Measurements from ENCODE around the gene ERCC2. TPM values are rescaled to one million over a fixed set of nuclear protein-coding genes. Genes with fewer than 3 reads are reported as not detected.

Gene ERCC2
- total and polyA plus RNA-seq, 2 experiments from 2014 or later = 33.3 to 81.1 TPM

DNA sequence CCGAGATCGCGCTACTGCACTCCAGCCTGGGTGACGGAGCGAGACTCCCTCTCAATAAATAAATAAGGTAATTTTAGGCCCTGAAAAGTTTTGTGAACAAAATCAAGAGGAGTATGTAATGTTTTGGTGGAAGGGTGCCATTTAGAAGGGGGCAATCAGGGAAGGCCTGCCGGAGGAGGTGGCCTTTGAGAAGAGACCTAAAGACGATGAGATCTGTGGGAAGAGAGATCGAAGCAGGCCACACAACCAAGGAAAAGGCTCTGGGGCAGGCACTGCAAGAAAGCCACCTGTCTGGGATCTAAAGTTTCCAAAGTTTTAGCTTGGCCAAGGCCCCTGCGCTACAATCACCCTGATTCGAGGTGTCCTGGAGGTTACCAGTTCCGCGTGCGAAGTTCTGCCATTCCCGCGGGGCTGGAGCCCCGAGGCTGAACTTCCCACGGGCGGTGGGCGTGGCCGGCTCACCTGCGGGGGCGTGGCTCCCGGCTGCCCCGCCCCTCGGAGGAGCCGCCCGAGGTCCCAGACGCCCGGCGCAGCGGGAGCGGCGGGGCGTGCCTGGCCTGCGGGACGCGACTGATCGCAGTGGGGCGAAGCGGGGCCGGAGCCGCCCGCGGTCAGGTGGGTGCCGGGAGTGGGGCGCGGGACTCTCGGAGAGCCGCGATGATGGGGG, 30.0 kb downstream of the ERCC2 start, which contains the start of gene KLC3:
Gene KLC3, plus strand, starts transcription at position 519 of the 667 bp plus-strand sequence. CDS start 4,792 bp downstream, outside the sequence.
- Histone ChIP-seq H4K20me1 (replicated peaks; ENCODE audit: insufficient read depth) (no peaks in the 10 kb centered on the region), H3K79me2 (replicated peaks; ENCODE audit: insufficient read depth) (no peaks in the 10 kb centered on the region), H3K4me3 (peak within 1 kb of the TSS; percentile 80), H3F3A (replicated peaks; ENCODE audit: low read depth) (peaks cover 12% of the 10 kb centered on the region; the same call in 1 of the 2 replicates), H2AFZ (peak within 1 kb of the TSS; percentile 97), H3K36me3 (ENCODE audit: insufficient read depth) (no peaks in the 10 kb centered on the region), H3K9me2 (ENCODE audit: insufficient read depth) (no peaks in the 10 kb centered on the region), H3K27me3 (ENCODE audit: insufficient read depth) (peaks cover 27% of the 10 kb centered on the region), H3K27ac (ENCODE audit: low read depth) (no peak within 1 kb of the TSS), H3K4me1 (ENCODE audit: insufficient read depth) (no peaks in the 10 kb centered on the region), H3K4me2 (peak within 1 kb of the TSS; percentile 83)
- H3K9me3 Mint-ChIP-seq = no peaks in the 10 kb centered on the region
- H3K36me3 Mint-ChIP-seq (ENCODE audit: low read depth) = peaks cover 3% of the 10 kb centered on the region; the same call in 1 of the 3 replicates
- H3K27ac Mint-ChIP-seq = no peak within 1 kb of the TSS
- peaks cover 13% of the 10 kb centered on the region for H3K27me3 Mint-ChIP-seq (ENCODE audit: insufficient read depth, low read depth, poor library complexity)
- H3K4me3 Mint-ChIP-seq = peak within 1 kb of the TSS; percentile 69
- ATAC-seq (peak; percentile 69), DNase-seq (ENCODE audit: low spot score) (peak; percentile 67)
- TF ChIP-seq JUNB (IDR thresholded peaks at IDR 0.05; ENCODE audit: unreplicated experiment) (no peak), POLR2AphosphoS5 (IDR thresholded peaks at IDR 0.05; ENCODE audit: low read depth) (peak; percentile 57; the same call in 1 of the 2 replicates)
- H3K4me1 Mint-ChIP-seq = peaks cover 2% of the 10 kb centered on the region; the same call in 1 of the 3 replicates

DNA sequence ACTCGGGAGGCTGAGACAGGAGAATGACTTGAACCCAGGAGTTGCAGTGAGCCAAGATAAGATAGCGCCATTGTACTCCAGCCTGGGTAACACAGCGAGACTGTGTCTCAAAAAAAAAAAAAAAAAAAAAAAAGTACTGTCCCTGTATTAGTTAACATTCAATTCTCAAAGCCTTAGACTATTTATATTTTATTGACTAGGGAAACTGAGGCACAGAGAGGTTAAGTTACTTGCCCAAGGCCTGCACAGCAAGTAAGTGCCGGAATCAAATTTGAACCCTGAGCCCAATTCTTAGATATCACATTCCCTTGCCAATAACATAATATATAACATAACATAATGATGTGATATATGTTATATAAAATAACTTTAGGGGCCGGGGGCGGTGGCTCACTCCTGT, 30.7 kb downstream of the ERCC2 start:
- ATAC-seq (no peak), DNase-seq (ENCODE audit: low spot score) (no peak)
- H3K9me3 Mint-ChIP-seq = no peaks in the 10 kb centered on the region
- H3K27me3 ChIP-seq (ENCODE audit: insufficient read depth) = peaks cover 27% of the 10 kb centered on the region
- H3K36me3 ChIP-seq (ENCODE audit: insufficient read depth) = no peaks in the 10 kb centered on the region
- peaks cover 2% of the 10 kb centered on the region; the same call in 1 of the 3 replicates for H3K4me1 Mint-ChIP-seq
- no peaks in the 10 kb centered on the region for H3K4me1 ChIP-seq (ENCODE audit: insufficient read depth)
- peaks cover 12% of the 10 kb centered on the region; the same call in 1 of the 2 replicates for H3F3A ChIP-seq (replicated peaks; ENCODE audit: low read depth)
- no peak overlapping the region for H3K27ac Mint-ChIP-seq
- no peak overlapping the region for H3K27ac ChIP-seq (ENCODE audit: low read depth)
- no peak overlapping the region for H3K4me3 Mint-ChIP-seq
- H3K4me2 ChIP-seq = no peak overlapping the region
- no peaks in the 10 kb centered on the region for H3K79me2 ChIP-seq (replicated peaks; ENCODE audit: insufficient read depth)
- no peaks in the 10 kb centered on the region for H3K9me2 ChIP-seq (ENCODE audit: insufficient read depth)
- peaks cover 11% of the 10 kb centered on the region for H3K27me3 Mint-ChIP-seq (ENCODE audit: insufficient read depth, low read depth, poor library complexity)
- H3K4me3 ChIP-seq = no peak overlapping the region
- H2AFZ ChIP-seq = no peak overlapping the region
- peaks cover 3% of the 10 kb centered on the region; the same call in 1 of the 3 replicates for H3K36me3 Mint-ChIP-seq (ENCODE audit: low read depth)
- H4K20me1 ChIP-seq (replicated peaks; ENCODE audit: insufficient read depth) = no peaks in the 10 kb centered on the region
- TF ChIP-seq, protein P1, sequence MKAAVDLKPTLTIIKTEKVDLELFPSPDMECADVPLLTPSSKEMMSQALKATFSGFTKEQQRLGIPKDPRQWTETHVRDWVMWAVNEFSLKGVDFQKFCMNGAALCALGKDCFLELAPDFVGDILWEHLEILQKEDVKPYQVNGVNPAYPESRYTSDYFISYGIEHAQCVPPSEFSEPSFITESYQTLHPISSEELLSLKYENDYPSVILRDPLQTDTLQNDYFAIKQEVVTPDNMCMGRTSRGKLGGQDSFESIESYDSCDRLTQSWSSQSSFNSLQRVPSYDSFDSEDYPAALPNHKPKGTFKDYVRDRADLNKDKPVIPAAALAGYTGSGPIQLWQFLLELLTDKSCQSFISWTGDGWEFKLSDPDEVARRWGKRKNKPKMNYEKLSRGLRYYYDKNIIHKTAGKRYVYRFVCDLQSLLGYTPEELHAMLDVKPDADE (IDR thresholded peaks at IDR 0.05) = no peak
- TF ChIP-seq STAT1 (IDR thresholded peaks at IDR 0.05; ENCODE audit: unreplicated experiment) (no peak), JUNB (IDR thresholded peaks at IDR 0.05; ENCODE audit: unreplicated experiment) (no peak), EZH2phosphoT487 (IDR thresholded peaks at IDR 0.05; ENCODE audit: unreplicated experiment) (no peak), ZNF114 (CRISPR knock-in tag; IDR thresholded peaks at IDR 0.05) (no peak), POLR2AphosphoS5 (IDR thresholded peaks at IDR 0.05; ENCODE audit: low read depth) (no peak), EZH2 (IDR thresholded peaks at IDR 0.05; ENCODE audit: low read depth, unreplicated experiment) (no peak), ZNF331 (CRISPR knock-in tag; IDR thresholded peaks at IDR 0.05; ENCODE audit: low read depth) (no peak), NANOG (IDR thresholded peaks at IDR 0.05; ENCODE audit: borderline replicate concordance) (no peak)
- TF ChIP-seq, protein P2, sequence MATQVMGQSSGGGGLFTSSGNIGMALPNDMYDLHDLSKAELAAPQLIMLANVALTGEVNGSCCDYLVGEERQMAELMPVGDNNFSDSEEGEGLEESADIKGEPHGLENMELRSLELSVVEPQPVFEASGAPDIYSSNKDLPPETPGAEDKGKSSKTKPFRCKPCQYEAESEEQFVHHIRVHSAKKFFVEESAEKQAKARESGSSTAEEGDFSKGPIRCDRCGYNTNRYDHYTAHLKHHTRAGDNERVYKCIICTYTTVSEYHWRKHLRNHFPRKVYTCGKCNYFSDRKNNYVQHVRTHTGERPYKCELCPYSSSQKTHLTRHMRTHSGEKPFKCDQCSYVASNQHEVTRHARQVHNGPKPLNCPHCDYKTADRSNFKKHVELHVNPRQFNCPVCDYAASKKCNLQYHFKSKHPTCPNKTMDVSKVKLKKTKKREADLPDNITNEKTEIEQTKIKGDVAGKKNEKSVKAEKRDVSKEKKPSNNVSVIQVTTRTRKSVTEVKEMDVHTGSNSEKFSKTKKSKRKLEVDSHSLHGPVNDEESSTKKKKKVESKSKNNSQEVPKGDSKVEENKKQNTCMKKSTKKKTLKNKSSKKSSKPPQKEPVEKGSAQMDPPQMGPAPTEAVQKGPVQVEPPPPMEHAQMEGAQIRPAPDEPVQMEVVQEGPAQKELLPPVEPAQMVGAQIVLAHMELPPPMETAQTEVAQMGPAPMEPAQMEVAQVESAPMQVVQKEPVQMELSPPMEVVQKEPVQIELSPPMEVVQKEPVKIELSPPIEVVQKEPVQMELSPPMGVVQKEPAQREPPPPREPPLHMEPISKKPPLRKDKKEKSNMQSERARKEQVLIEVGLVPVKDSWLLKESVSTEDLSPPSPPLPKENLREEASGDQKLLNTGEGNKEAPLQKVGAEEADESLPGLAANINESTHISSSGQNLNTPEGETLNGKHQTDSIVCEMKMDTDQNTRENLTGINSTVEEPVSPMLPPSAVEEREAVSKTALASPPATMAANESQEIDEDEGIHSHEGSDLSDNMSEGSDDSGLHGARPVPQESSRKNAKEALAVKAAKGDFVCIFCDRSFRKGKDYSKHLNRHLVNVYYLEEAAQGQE (IDR thresholded peaks at IDR 0.05; ENCODE audit: unreplicated experiment) = no peak
- TF ChIP-seq, protein P3, sequence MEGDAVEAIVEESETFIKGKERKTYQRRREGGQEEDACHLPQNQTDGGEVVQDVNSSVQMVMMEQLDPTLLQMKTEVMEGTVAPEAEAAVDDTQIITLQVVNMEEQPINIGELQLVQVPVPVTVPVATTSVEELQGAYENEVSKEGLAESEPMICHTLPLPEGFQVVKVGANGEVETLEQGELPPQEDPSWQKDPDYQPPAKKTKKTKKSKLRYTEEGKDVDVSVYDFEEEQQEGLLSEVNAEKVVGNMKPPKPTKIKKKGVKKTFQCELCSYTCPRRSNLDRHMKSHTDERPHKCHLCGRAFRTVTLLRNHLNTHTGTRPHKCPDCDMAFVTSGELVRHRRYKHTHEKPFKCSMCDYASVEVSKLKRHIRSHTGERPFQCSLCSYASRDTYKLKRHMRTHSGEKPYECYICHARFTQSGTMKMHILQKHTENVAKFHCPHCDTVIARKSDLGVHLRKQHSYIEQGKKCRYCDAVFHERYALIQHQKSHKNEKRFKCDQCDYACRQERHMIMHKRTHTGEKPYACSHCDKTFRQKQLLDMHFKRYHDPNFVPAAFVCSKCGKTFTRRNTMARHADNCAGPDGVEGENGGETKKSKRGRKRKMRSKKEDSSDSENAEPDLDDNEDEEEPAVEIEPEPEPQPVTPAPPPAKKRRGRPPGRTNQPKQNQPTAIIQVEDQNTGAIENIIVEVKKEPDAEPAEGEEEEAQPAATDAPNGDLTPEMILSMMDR (conservative IDR thresholded peaks at IDR 0.05; ENCODE audit: low read depth in 2 of 2) = no peak

All from GM23338 (cell line).